Natural killer cell (primary cell): ENCODE results near the gene DOCK4. TPM values are rescaled to one million over a fixed set of nuclear protein-coding genes. Genes with fewer than 3 reads are reported as not detected.
A peak's percentile ranks its signal among the peaks of the same experiment; 100 is the strongest.

Source experiments
- ATAC-seq, 3 donors: fragments of 150-1000 bp in 2 of 3; fragments of 200-7000 bp in 1 of 3; cut with Tn5 transposase; 1 replicate in 1 of 3; 2 replicates in 2 of 3; pipeline ENCODE4 v1.10.0; 2021; ENCODE audit warnings: mild to moderate bottlenecking in 2 of 3, moderate library complexity in 2 of 3
- DNase-seq, 2 donors: peaks; one replicate each; pipeline versions ENCODE4 v3.0.0 to v3.0.0-alpha.2; 2013 to 2021; ENCODE audit warnings: mixed read lengths in 1 of 2
- H3K27ac ChIP-seq: one replicate; pipeline ENCODE4 v1.5.1; 2013; ENCODE audit warnings: mild to moderate bottlenecking, low read length
- H3K27me3 ChIP-seq: one replicate; pipeline ENCODE4 v1.6.1; 2013; ENCODE audit warnings: low read length; ENCODE audit not compliant: control insufficient read depth, insufficient read depth
- H3K36me3 ChIP-seq: one replicate; pipeline ENCODE4 v1.6.1; 2013; ENCODE audit warnings: low read length; ENCODE audit not compliant: control insufficient read depth, insufficient read depth
- H3K4me1 ChIP-seq: one replicate; pipeline ENCODE4 v1.6.1; 2013; ENCODE audit warnings: low read length; ENCODE audit not compliant: control insufficient read depth, insufficient read depth
- H3K4me3 ChIP-seq: one replicate; pipeline ENCODE4 v1.5.1; 2013; ENCODE audit warnings: low read length
- H3K9me3 ChIP-seq: one replicate; pipeline ENCODE4 v1.6.1; 2013; ENCODE audit warnings: low read length; ENCODE audit not compliant: control insufficient read depth, insufficient read depth
- H3K27ac Mint-ChIP-seq, 2 donors: one replicate each; pipeline ENCODE4 v1.8.0; 2022; ENCODE audit warnings: mild to moderate bottlenecking in 2 of 2, mixed read lengths in 2 of 2, moderate library complexity in 1 of 2
- H3K27me3 Mint-ChIP-seq, 2 donors: one replicate each; pipeline ENCODE4 v1.8.0; 2022; ENCODE audit warnings: low read depth in 2 of 2, mixed read lengths in 2 of 2
- H3K36me3 Mint-ChIP-seq: one replicate; pipeline ENCODE4 v1.8.0; 2022; ENCODE audit warnings: mixed read lengths
- H3K4me1 Mint-ChIP-seq, 2 donors: one replicate each; pipeline ENCODE4 v1.8.0; 2022; ENCODE audit warnings: mixed read lengths in 2 of 2
- H3K4me3 Mint-ChIP-seq: one replicate; pipeline ENCODE4 v1.8.0; 2022; ENCODE audit warnings: mild to moderate bottlenecking, moderate library complexity, mixed read lengths
- H3K9me3 Mint-ChIP-seq, 2 donors: one replicate each; pipeline ENCODE4 v1.8.0; 2022; ENCODE audit warnings: mixed read lengths in 2 of 2
- WGBS: methylation state at CpG from one replicate; pipeline ENCODE4 v1.1.7; 2013; ENCODE audit warnings: missing lambda C conversion rate; ENCODE audit not compliant: insufficient coverage; 5-methylcytosine and 5-hydroxymethylcytosine counted together
- intact Hi-C: fragments of 100-400 bp; cut with micrococcal nuclease; formaldehyde crosslinking; loops from one replicate; pipeline ENCODE4 v1.14.2; 2022
- total RNA-seq, 4 donors: library from RNA; stranded (reverse); fragments of 120-200 nt in 1 of 4; gene quantifications; one replicate each; pipeline versions ENCODE4 v1.2.3 to v1.2.4, GENCODE V29; 2013 to 2022
- TF ChIP-seq, protein P1 (sequence below): fragments of 200-600 bp; IDR thresholded peaks from one replicate; pipeline ENCODE4 v1.8.0; 2022; ENCODE audit warnings: antibody characterized with exemption

Gene DOCK4
- total RNA-seq, 3 donors from 2014 or later (not counting 1 experiment from before 2014, with no cell fraction given) = 0.61 to 2.4 (median 0.89) TPM

DNA sequence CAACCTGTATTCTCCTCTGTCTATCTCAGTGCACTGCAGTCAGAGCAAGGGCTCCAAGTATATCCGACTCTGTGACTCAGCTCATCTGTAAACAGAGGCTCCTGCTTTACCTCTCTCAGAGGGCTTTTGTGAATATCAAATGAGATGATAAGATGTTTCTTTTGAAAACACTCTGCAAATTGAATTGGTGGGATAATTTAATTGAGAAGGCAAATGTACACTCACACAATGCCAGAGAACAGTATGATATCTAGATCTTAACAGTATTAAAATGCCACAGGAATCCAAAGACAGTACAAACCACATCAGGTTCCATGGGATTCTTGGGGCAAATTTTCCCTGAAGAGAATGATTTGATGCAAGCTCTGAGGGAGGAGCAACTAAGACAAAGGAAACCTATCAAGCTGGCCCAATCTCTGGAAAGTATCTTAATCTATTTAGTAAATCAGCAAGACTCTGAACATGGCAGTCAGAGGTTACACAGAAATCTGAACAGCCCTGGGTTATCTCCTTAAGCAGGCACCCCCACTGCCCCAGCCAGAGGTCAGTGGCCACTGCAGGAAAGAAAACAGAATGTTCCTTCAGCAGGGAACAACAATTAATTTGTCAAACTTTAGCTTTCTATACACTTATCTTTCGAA lies 45.9 kb downstream of the DOCK4 start:
- Mint-ChIP-seq H3K9me3 (no peaks in the 10 kb centered on the region), H3K27ac (no peak overlapping the region), H3K4me3 (no peak overlapping the region), H3K36me3 (no peaks in the 10 kb centered on the region), H3K27me3 (peaks cover 6% of the 10 kb centered on the region in 2 donors), H3K4me1 (no peaks in the 10 kb centered on the region)
- no peak for DNase-seq
- Histone ChIP-seq H3K4me3 (no peak overlapping the region), H3K36me3 (no peaks in the 10 kb centered on the region), H3K27me3 (no peaks in the 10 kb centered on the region), H3K4me1 (no peaks in the 10 kb centered on the region), H3K27ac (no peak overlapping the region), H3K9me3 (no peaks in the 10 kb centered on the region)
- intact Hi-C loops = no loop called here
- ATAC-seq = no peak
- TF ChIP-seq, protein P1, sequence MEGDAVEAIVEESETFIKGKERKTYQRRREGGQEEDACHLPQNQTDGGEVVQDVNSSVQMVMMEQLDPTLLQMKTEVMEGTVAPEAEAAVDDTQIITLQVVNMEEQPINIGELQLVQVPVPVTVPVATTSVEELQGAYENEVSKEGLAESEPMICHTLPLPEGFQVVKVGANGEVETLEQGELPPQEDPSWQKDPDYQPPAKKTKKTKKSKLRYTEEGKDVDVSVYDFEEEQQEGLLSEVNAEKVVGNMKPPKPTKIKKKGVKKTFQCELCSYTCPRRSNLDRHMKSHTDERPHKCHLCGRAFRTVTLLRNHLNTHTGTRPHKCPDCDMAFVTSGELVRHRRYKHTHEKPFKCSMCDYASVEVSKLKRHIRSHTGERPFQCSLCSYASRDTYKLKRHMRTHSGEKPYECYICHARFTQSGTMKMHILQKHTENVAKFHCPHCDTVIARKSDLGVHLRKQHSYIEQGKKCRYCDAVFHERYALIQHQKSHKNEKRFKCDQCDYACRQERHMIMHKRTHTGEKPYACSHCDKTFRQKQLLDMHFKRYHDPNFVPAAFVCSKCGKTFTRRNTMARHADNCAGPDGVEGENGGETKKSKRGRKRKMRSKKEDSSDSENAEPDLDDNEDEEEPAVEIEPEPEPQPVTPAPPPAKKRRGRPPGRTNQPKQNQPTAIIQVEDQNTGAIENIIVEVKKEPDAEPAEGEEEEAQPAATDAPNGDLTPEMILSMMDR = no peak
- 92% methylated on average over 2 of the region's 2 CpGs for WGBS

DNA sequence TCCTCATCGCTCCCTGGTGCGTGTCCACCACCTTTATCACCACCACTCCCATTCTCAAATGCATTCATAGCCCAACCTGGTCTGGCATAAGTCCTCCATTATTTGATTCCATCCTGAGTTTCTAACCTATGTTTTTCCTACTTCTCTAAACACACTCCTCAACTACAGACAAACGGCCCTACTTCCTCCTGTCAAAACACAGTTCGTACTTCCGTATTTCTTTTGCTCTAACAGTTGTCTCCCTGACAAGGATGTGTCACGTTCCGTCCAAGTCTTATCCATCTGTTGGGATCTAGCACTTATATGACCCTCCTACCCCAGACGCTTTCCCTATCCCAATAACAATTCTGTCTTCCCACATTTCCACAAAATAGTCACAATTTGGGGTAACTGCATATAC lies 46.8 kb downstream of the DOCK4 start:
- H3K27me3 Mint-ChIP-seq = peaks cover 7 to 12% of the 10 kb centered on the region in 2 donors
- WGBS = 50% methylated on average over 8 of the region's 8 CpGs
- no peak overlapping the region for H3K4me3 Mint-ChIP-seq

DNA sequence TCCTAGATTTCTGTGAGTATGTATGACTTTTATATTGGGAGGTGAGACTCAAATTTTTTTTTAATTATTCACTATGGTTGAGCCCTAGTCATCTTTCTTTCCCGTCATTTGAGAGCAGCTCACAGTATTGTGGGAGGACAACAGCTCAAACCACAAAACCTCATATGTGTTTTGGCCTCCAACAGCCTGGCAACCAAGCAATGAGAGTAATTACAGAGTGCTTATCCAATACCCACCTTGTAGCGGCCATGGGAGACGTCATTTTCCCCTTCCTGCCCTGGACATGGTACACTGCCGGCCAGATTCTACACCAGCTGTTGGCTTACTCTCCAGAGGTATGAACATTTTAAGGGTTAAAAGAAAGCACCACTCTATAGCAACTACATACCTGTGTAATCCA lies 49.1 kb downstream of the DOCK4 start:
- no peaks in the 10 kb centered on the region for H3K9me3 ChIP-seq
- Mint-ChIP-seq H3K9me3 (no peaks in the 10 kb centered on the region), H3K27me3 (peaks cover 7 to 13% of the 10 kb centered on the region in 2 donors), H3K4me1 (no peaks in the 10 kb centered on the region), H3K36me3 (no peaks in the 10 kb centered on the region), H3K27ac (no peak overlapping the region), H3K4me3 (no peak overlapping the region)
- TF ChIP-seq, protein P1 = no peak
- DNase-seq = no peak
- no peak overlapping the region for H3K27ac ChIP-seq
- intact Hi-C loops = no loop called here
- no peaks in the 10 kb centered on the region for H3K36me3 ChIP-seq
- no peak overlapping the region for H3K4me3 ChIP-seq
- H3K4me1 ChIP-seq = no peaks in the 10 kb centered on the region
- peak in 1 of 3 donors; percentile 41 for ATAC-seq
- no peaks in the 10 kb centered on the region for H3K27me3 ChIP-seq
- 15% methylated on average over 4 of the region's 4 CpGs for WGBS

More for the DNA sequence above, 46.8 kb downstream of the DOCK4 start:
- DNase-seq (no peak), ATAC-seq (no peak)
- H3K27ac Mint-ChIP-seq = no peak overlapping the region
- intact Hi-C loops = no loop called here
- Histone ChIP-seq H3K27me3 (no peaks in the 10 kb centered on the region), H3K27ac (no peak overlapping the region), H3K4me3 (no peak overlapping the region), H3K36me3 (no peaks in the 10 kb centered on the region), H3K4me1 (no peaks in the 10 kb centered on the region), H3K9me3 (no peaks in the 10 kb centered on the region)
- TF ChIP-seq, protein P1 = no peak
- H3K4me1 Mint-ChIP-seq = no peaks in the 10 kb centered on the region
- no peaks in the 10 kb centered on the region for H3K36me3 Mint-ChIP-seq
- H3K9me3 Mint-ChIP-seq = no peaks in the 10 kb centered on the region

DNA sequence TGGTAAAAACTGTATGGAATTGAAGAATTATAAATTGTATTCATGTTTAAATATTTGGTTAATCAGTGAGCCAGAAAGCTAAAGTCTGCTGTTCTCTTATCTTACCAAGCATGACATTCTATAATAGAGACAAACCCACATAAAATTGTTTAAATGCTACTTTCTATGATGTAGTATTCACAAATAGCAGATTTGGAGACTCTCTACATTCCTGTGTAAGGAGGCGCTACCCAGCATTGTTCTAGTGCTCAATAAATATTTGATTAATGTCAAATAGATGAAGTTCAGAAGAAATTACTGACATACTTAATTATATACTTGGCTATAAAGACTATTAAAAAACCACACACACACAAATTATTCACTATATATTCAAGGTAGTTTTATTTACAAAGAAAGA lies 49.8 kb downstream of the DOCK4 start:
- no peaks in the 10 kb centered on the region for H3K36me3 ChIP-seq
- peaks cover 10 to 18% of the 10 kb centered on the region in 2 donors for H3K27me3 Mint-ChIP-seq
- WGBS = no CpG with 5 or more reads among the region's 1 CpG
- no peaks in the 10 kb centered on the region for H3K4me1 Mint-ChIP-seq
- no peak for DNase-seq
- H3K4me1 ChIP-seq = no peaks in the 10 kb centered on the region
- no peak overlapping the region for H3K27ac Mint-ChIP-seq
- no peak overlapping the region for H3K4me3 Mint-ChIP-seq
- no peaks in the 10 kb centered on the region for H3K27me3 ChIP-seq
- TF ChIP-seq, protein P1 = no peak
- no peak for ATAC-seq
- intact Hi-C loops = no loop called here
- no peak overlapping the region for H3K27ac ChIP-seq
- no peaks in the 10 kb centered on the region for H3K9me3 Mint-ChIP-seq
- no peaks in the 10 kb centered on the region for H3K36me3 Mint-ChIP-seq
- H3K9me3 ChIP-seq = no peaks in the 10 kb centered on the region
- H3K4me3 ChIP-seq = no peak overlapping the region
